Endothelial cell of umbilical vein (primary cell): Measurements from ENCODE around the gene FRS3. TPM values are rescaled to one million over a fixed set of nuclear protein-coding genes. Genes with fewer than 3 reads are reported as not detected.

Experiments
- BruUV-seq: library from RNA; stranded (reverse); fragments of 400-500 nt; replicated peaks from 2 replicates; lab custom pipeline; 2021; lab: Mats Ljungman, UMichigan
- CTCF ChIA-PET: fragments of 300-600, 350-600 bp; sonication (Branson Sonifier 250); formaldehyde crosslinking; loops from one replicate; lab custom pipeline; 2021; ENCODE audit warnings: antibody characterized with exemption, inconsistent platforms; lab: Charles Lee
- POLR2A ChIA-PET: fragments of 300-600, 350-600 bp; sonication (Branson Sonifier 250); formaldehyde crosslinking; loops from one replicate; lab custom pipeline; 2021; ENCODE audit warnings: antibody characterized with exemption, inconsistent platforms; lab: Charles Lee
- DNase-seq: peaks from one replicate; pipeline ENCODE4 v3.0.0-alpha.2; 2011; ENCODE audit warnings: low read depth, low spot score
- FAIRE-seq: peaks from 2 replicates; lab custom pipeline; 2011; peaks lifted over from hg19 to GRCh38; lab: Jason Lieb, UNC
- H2AFZ ChIP-seq: 2 replicates; pipeline ENCODE4 v1.6.0; 2012; ENCODE audit warnings: low read depth, low read length, control low read depth, inconsistent platforms
- H3K27ac ChIP-seq: 2 replicates; pipeline ENCODE4 v1.5.1; 2011; ENCODE audit warnings: low read depth, mild to moderate bottlenecking, control low read depth, low read length, moderate library complexity; ENCODE audit not compliant: insufficient read depth
- H3K27me3 ChIP-seq, 2 experiments: 2 replicates each; pipeline versions ENCODE4 v1.6.0 to v1.6.1; 2011; ENCODE audit warnings: low read length in 2 of 2, mixed read lengths in 1 of 2; ENCODE audit not compliant: control insufficient read depth in 2 of 2, insufficient read depth in 2 of 2
- H3K36me3 ChIP-seq, 2 experiments: 2 replicates in 1 of 2; 3 replicates in 1 of 2; pipeline ENCODE4 v1.5.1; 2011; ENCODE audit warnings: low read length in 2 of 2, mild to moderate bottlenecking in 1 of 2, moderate library complexity in 1 of 2; ENCODE audit not compliant: control insufficient read depth in 2 of 2, insufficient read depth in 2 of 2; ENCODE audit errors: extremely low read depth in 1 of 2
- H3K4me1 ChIP-seq: 3 replicates; pipeline ENCODE4 v1.5.1; 2011; ENCODE audit warnings: mild to moderate bottlenecking, low read length; ENCODE audit not compliant: control insufficient read depth, insufficient read depth; ENCODE audit errors: extremely low read depth
- H3K4me2 ChIP-seq: 2 replicates; pipeline ENCODE4 v1.6.1; 2011; ENCODE audit warnings: low read length, control low read depth, mixed read lengths; ENCODE audit not compliant: insufficient read depth
- H3K4me3 ChIP-seq, 3 experiments: fragments of 200-600 bp in 1 of 3; sonication (generic), shearing (Covaris generic) in 1 of 3; replicated peaks in 1 of 3; 2 replicates each; pipeline ENCODE4 v1.5.1; 2011 to 2016; ENCODE audit warnings: control low read depth in 3 of 3, low read length in 3 of 3, mild to moderate bottlenecking in 2 of 3, inconsistent platforms in 1 of 3, low read depth in 1 of 3, moderate library complexity in 1 of 3; ENCODE audit not compliant: insufficient read depth in 1 of 3
- H3K79me2 ChIP-seq: 2 replicates; pipeline ENCODE4 v1.6.0; 2012; ENCODE audit warnings: low read length, inconsistent platforms; ENCODE audit not compliant: control insufficient read depth, insufficient read depth
- H3K9ac ChIP-seq: replicated peaks from 2 replicates; pipeline ENCODE3; 2011; ENCODE audit warnings: low read length, control low read depth; ENCODE audit not compliant: insufficient read depth; ENCODE audit errors: extremely low read depth
- H3K9me1 ChIP-seq: replicated peaks from 3 replicates; pipeline ENCODE4 v1.6.0; 2011; ENCODE audit warnings: mild to moderate bottlenecking, low read length; ENCODE audit not compliant: control insufficient read depth, insufficient read depth; ENCODE audit errors: extremely low read depth
- H3K9me3 ChIP-seq: replicated peaks from 2 replicates; pipeline ENCODE4 v1.5.1; 2012; ENCODE audit warnings: low read length, inconsistent platforms; ENCODE audit not compliant: control insufficient read depth, insufficient read depth
- H4K20me1 ChIP-seq: replicated peaks from 2 replicates; pipeline ENCODE3; 2011; ENCODE audit warnings: mild to moderate bottlenecking, low read length; ENCODE audit not compliant: control insufficient read depth, insufficient read depth; ENCODE audit errors: extremely low read depth
- EZH2 ChIP-seq: IDR thresholded peaks from 2 replicates; pipeline ENCODE4 v1.6.1; 2012; ENCODE audit warnings: borderline replicate concordance, low read depth, mild to moderate bottlenecking, moderate library complexity, low read length, inconsistent platforms; ENCODE audit not compliant: severe bottlenecking
- FOS ChIP-seq: IDR thresholded peaks from 2 replicates; pipeline ENCODE4 v1.6.1; 2011; ENCODE audit warnings: mild to moderate bottlenecking, low read length, moderate library complexity, borderline replicate concordance; ENCODE audit not compliant: insufficient read depth
- GATA2 ChIP-seq: IDR thresholded peaks from 2 replicates; pipeline ENCODE4 v1.7.0; 2011; ENCODE audit warnings: low read depth, mild to moderate bottlenecking, moderate library complexity, mixed read lengths, low read length; ENCODE audit not compliant: insufficient read length, insufficient read depth
- JUN ChIP-seq: IDR thresholded peaks from 2 replicates; pipeline ENCODE4 v1.6.1; 2011; ENCODE audit warnings: borderline replicate concordance, low read depth; ENCODE audit not compliant: insufficient read length, insufficient read depth
- MAX ChIP-seq: IDR thresholded peaks from 2 replicates; pipeline ENCODE4 v1.6.1; 2011; ENCODE audit not compliant: insufficient read depth, insufficient read length
- MYC ChIP-seq: IDR thresholded peaks from one replicate; pipeline ENCODE4 v1.6.1; 2011; ENCODE audit warnings: mild to moderate bottlenecking, low read depth, low read length
- POLR2A ChIP-seq: IDR thresholded peaks from 2 replicates; pipeline ENCODE4 v1.6.1; 2012; ENCODE audit warnings: low read depth, mild to moderate bottlenecking, control low read depth, low read length
- POLR2AphosphoS5 ChIP-seq: IDR thresholded peaks from 2 replicates; pipeline ENCODE4 v1.6.1; 2012; ENCODE audit warnings: low read depth, mild to moderate bottlenecking, control low read depth, low read length, moderate library complexity; ENCODE audit not compliant: insufficient read depth
- dilution Hi-C: fragments of 300-500 bp; cut with MboI; formaldehyde crosslinking; loops from one replicate; pipeline ENCODE4 v1.15.0; 2019; ENCODE audit warnings: low sequenced_read_pairs; ENCODE audit not compliant: extremely low pct_ligation_motif_present
- intact Hi-C: fragments of 100-400 bp; cut with micrococcal nuclease; formaldehyde crosslinking; loops from one replicate; pipeline ENCODE4 v1.10.0; 2022
- polyA plus RNA-seq, 4 experiments: library from polyadenylated mRNA; depleted of rRNA in 3 of 4; stranded (reverse) in 3 of 4; unstranded in 1 of 4; fragments of >200 nt; gene quantifications; 2 replicates each; pipeline versions ENCODE4 v1.2.1 to v1.2.3, GENCODE V29; 2011 to 2012; ENCODE audit warnings: missing spikeins in 1 of 4
- total RNA-seq: library from RNA; stranded (reverse); gene quantifications from 2 replicates; pipeline ENCODE4 v1.2.3, GENCODE V29; 2021
- TF ChIP-seq, protein P1 (sequence below), 2 donors: IDR thresholded peaks; 1 replicate in 1 of 2; 2 replicates in 1 of 2; pipeline ENCODE4 v1.5.1; 2011; ENCODE audit warnings: low read length in 2 of 2, mild to moderate bottlenecking in 2 of 2, moderate library complexity in 2 of 2, control low read depth in 1 of 2, inconsistent platforms in 1 of 2, low read depth in 1 of 2; ENCODE audit not compliant: insufficient read depth in 1 of 2; ENCODE audit errors: extremely low read depth in 1 of 2

The FRS3 gene
- total and polyA plus RNA-seq, 2 donors (not counting 3 experiments of a cell fraction or from before 2014, with no cell fraction given): 5.2 to 5.3 TPM

DNA sequence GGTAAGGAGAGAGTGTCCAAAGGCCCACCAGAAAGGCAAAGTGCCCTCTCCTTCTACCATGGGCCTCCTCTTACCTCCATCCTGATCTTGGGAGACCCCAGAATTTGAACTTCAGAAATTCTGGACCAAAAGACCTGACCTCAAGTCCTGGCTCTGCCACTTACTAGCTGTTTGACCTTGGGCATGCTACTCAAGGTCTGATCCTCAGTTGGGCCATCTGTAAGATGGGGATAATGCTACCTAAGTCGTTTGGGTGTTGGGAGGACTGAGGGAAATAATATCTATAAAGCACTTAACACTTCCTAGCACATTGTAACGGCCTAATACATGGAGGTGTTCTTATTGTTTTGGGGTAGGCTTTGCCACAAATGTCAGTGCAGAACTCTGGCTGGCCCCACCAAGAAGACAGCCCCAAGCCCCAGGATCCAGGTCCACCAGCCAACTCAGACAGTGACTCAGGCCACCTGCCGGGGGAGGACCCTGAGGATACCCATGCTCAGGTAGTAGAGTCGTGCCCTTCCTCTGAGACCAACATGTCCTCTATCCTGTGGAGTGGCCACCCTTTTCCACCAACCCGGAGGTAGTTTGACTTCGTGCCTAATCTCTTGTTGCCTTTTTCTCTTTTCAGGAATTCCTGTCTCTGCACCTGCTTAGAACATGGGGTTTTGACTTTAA, 3.5 kb upstream of the FRS3 start:
- peaks cover 0 to 3% of the 10 kb centered on the region in 2 experiments for H3K36me3 ChIP-seq
- H3K9me3 ChIP-seq: no peaks in the 10 kb centered on the region
- no peaks in the 10 kb centered on the region for H4K20me1 ChIP-seq
- H3K79me2 ChIP-seq: peaks cover 4% of the 10 kb centered on the region
- H3K4me2 ChIP-seq: no peak overlapping the region
- DNase-seq (no peak), FAIRE-seq (no peak)
- no peaks in the 10 kb centered on the region for H3K27me3 ChIP-seq
- TF ChIP-seq GATA2 (no peak), MAX (no peak), EZH2 (no peak), POLR2A (no peak), POLR2AphosphoS5 (no peak), MYC (no peak), JUN (no peak), FOS (no peak)
- TF ChIP-seq, protein P1, sequence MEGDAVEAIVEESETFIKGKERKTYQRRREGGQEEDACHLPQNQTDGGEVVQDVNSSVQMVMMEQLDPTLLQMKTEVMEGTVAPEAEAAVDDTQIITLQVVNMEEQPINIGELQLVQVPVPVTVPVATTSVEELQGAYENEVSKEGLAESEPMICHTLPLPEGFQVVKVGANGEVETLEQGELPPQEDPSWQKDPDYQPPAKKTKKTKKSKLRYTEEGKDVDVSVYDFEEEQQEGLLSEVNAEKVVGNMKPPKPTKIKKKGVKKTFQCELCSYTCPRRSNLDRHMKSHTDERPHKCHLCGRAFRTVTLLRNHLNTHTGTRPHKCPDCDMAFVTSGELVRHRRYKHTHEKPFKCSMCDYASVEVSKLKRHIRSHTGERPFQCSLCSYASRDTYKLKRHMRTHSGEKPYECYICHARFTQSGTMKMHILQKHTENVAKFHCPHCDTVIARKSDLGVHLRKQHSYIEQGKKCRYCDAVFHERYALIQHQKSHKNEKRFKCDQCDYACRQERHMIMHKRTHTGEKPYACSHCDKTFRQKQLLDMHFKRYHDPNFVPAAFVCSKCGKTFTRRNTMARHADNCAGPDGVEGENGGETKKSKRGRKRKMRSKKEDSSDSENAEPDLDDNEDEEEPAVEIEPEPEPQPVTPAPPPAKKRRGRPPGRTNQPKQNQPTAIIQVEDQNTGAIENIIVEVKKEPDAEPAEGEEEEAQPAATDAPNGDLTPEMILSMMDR (IDR thresholded peaks at IDR 0.05; ENCODE audit: extremely low read depth in 1 of 2, insufficient read depth in 1 of 2, low read depth in 1 of 2, low read length in 2 of 2): no peak
- no peak overlapping the region for H3K9ac ChIP-seq
- no peak overlapping the region for H2AFZ ChIP-seq
- no peak overlapping the region for H3K27ac ChIP-seq
- BruUV-seq: no TSS peak
- peaks cover 23% of the 10 kb centered on the region for H3K4me1 ChIP-seq
- no peak overlapping the region for H3K4me3 ChIP-seq
- dilution Hi-C loops (no loop called here), intact Hi-C loops (no loop called here)
- no peaks in the 10 kb centered on the region for H3K9me1 ChIP-seq
- POLR2A ChIA-PET: no interaction called here
- CTCF ChIA-PET: interaction anchor here (4.5 kb wide), 1 partner anchor 263 kb away, joined by 78 read pairs; no protein-coding TSS in a partner anchor
